Retinal pigment epithelial cell (primary cell): ENCODE data around the gene RPS3.
"Not testable (repeated sequence)": the region's sequence is repeated elsewhere in the genome, so short reads cannot be mapped to it uniquely, and the experiment has no call there.

Experiments
- DNase-seq: peaks from one replicate; pipeline ENCODE4 v3.0.0-alpha.2; 2010; ENCODE audit warnings: low read depth
- H3K4me3 ChIP-seq: 2 replicates; pipeline ENCODE4 v1.5.1; 2011; ENCODE audit warnings: mild to moderate bottlenecking, low read length, control low read depth, moderate library complexity
- TF ChIP-seq, protein P1 (sequence below): conservative IDR thresholded peaks from 2 replicates; pipeline ENCODE4 v1.5.1; 2011; ENCODE audit warnings: low read depth, low read length, control low read depth, inconsistent platforms

RPS3 gene

DNA sequence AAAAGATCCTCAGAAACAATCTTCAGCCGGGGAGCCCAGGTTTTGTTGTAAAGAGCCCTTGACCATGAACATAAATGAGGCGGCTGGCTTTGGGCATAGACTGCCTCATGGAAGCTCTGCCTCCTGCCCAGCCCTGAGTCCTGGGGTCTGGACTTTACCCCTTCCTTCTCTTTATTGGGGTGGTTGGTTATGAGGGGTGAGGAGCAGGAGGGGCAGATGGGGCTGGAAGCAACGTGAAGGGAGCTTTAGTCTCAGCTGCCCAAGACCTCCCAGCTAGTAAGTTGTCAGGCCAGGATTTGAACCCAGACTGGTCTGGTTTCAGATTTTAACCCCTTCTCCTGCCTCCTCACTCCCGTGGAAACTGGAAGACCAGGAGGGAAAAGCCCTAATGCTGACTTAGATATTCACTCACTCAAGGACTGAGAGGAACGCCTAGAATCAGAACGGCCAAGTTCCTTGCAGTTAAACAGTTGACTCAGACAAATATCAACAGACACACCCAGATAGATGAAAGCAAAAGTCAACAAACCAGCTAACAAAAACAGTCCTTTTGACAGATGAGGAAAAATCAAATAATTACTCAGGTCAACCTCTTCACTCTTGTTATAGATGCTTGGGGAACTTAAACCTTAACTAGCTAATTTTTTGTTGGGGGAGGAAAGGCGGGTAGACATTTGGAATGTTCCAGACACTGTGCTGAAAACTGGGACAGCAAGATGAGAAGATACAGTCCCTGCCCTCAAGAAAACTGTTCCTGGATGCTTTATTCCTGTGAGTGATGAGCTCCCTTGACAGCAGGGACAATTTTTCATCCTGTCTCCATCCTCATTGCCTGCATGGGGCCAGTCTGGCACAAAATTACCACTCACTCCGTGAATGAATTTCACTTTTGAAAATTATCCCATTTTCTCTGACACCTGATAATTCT lies 27.1 kb upstream of the RPS3 start:
- H3K4me3 ChIP-seq = no peak overlapping the region
- TF ChIP-seq, protein P1, sequence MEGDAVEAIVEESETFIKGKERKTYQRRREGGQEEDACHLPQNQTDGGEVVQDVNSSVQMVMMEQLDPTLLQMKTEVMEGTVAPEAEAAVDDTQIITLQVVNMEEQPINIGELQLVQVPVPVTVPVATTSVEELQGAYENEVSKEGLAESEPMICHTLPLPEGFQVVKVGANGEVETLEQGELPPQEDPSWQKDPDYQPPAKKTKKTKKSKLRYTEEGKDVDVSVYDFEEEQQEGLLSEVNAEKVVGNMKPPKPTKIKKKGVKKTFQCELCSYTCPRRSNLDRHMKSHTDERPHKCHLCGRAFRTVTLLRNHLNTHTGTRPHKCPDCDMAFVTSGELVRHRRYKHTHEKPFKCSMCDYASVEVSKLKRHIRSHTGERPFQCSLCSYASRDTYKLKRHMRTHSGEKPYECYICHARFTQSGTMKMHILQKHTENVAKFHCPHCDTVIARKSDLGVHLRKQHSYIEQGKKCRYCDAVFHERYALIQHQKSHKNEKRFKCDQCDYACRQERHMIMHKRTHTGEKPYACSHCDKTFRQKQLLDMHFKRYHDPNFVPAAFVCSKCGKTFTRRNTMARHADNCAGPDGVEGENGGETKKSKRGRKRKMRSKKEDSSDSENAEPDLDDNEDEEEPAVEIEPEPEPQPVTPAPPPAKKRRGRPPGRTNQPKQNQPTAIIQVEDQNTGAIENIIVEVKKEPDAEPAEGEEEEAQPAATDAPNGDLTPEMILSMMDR = no peak
- no peak for DNase-seq

DNA sequence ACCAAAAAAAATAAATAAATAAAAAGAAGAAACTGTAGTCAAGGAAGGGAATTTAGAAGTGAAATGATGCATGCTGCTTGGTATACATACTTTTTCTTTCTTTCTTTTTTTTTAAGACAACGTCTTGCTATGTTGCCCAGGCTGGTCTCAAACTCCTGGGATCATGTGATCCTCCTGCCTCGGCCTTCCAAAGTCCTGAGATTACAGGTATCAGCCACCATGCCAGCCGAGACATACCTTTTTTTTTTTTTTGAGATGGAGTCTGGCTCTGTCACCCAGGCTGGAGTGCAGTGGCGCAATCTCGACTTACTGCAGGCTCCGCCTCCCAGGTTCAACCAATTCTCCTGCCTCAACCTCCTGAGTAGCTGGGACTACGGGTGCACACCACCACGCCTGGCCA lies 26.1 kb upstream of the RPS3 start:
- no peak overlapping the region for H3K4me3 ChIP-seq
- no peak for DNase-seq
- TF ChIP-seq, protein P1 = no peak

DNA sequence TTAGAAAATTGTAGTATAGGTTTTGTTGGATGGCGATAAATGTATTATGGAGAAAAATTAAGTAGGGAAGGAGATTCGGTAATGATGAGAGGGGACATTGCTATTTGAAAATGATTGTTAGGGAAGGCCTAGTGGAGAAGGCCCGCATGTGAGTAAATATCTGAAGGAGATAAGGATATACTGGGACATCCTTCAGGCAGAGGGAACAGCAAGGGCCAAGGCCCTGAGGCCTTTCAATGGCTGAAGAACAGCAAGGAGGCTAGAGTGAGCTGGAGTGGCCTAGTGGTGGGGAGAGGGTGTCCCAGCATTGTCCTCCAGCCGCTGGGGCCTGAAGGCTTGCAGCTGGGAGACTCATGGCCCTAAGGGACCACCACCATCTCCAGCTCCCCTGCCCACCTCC lies 24.7 kb upstream of the RPS3 start:
- TF ChIP-seq, protein P1 = no peak
- no peak overlapping the region for H3K4me3 ChIP-seq
- DNase-seq = no peak

DNA sequence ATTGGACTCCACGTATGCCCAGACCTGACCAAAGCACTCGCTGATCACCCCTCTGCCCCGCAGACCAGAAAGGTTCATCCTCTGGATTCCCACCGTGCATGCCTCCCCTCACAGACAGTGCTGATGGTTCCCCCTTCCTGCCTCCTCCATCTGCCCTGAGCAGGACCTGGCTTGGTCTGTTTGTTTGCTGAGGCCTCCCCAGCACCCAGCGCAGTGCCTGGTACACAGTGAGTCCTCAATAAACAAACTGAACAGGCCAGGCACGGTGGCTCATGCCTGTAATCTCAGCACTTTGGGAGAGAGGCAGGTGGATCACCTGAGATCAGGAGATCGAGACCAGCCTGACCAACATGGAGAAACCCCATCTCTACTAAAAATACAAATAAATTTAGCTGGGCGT lies 23.7 kb upstream of the RPS3 start:
- DNase-seq = no peak
- TF ChIP-seq, protein P1 = no peak
- no peak overlapping the region for H3K4me3 ChIP-seq

DNA sequence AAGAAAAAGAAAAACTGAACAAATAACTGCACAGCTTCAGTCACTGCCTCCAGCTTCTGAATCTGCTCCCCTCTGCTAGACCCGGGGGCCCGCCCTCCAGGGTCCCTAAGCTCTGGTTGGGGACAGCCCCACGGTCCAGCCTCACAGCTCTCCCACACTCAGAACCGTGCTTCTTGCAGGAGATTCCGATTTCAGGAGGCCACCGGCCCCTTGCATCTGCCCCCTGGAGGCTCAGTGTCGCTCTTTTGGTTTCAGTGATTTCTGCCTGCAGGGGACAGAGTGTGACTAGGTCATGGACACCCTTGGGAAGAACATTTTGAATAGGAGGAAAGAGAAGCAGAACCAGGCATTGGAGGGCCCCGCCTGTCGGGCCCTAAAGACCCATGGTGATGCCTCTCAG lies 23.1 kb upstream of the RPS3 start:
- TF ChIP-seq, protein P1 = peak; percentile 23
- H3K4me3 ChIP-seq = no peak overlapping the region
- DNase-seq = no peak

DNA sequence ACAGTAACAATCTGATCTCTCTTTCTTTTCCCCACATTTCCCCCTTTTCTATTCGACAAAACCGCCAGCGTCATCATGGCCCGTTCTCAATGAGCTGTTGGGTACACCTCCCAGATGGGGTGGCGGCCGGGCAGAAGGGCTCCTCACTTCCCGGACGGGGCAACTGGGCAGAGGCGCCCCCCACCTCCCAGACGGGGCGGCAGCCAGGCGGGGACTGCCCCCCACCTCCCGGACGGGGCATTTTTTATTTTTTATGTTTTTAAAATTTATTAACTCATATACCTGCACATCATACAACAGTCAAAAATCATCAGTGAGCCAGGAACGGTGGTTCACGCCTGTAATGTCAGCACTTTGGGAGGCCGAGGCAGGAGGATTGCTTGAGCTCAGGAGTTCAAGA lies 20.5 kb upstream of the RPS3 start:
- not testable (repeated sequence) for DNase-seq, H3K4me3 ChIP-seq

DNA sequence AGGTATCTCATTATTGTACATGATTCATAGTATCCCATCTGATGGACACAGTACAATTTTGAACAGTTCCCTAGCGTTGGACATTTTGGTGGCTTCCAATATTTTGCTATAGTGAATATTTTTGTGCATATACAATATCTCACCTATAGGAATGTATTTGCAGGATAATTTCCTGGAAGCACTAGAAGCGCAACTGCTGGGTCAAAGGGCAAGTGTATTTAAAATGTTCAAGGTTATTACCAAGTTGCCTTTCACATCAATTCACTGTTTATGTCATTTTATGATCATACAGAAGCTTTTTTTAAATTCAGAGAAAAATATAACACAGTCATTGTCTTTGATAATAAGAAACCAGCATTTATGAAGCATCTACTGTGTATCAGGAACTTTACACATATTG lies 19.1 kb upstream of the RPS3 start:
- no peak for DNase-seq
- TF ChIP-seq, protein P1 = no peak
- no peak overlapping the region for H3K4me3 ChIP-seq
